SK-N-SH treated with all-trans-retinoic acid at 6 μM for 48 hours (cell line): Measurements from ENCODE around the gene MACROD1.

Experiments used
- ATAC-seq: fragments of 200-7000 bp; cut with Tn5 transposase; 3 replicates; pipeline ENCODE4 v1.9.1; 2020; ENCODE audit warnings: mild to moderate bottlenecking, moderate library complexity
- ARNTL ChIP-seq: fragments of 450-650 bp; formaldehyde crosslinking; IDR thresholded peaks from 2 replicates; pipeline ENCODE4 v1.5.0; 2020; ENCODE audit warnings: low read depth, mild to moderate bottlenecking, moderate library complexity, borderline replicate concordance
- BACH2 ChIP-seq: fragments of 250-450 bp; sonication (Bioruptor Pico); IDR thresholded peaks from 2 replicates; pipeline ENCODE4 v1.9.0; 2021; ENCODE audit warnings: mild to moderate bottlenecking, borderline replicate concordance
- CSDC2 ChIP-seq: fragments of 250-450 bp; sonication (Bioruptor Pico); IDR thresholded peaks from 2 replicates; pipeline ENCODE4 v1.5.0; 2020; ENCODE audit warnings: mild to moderate bottlenecking, moderate library complexity
- ESRRG ChIP-seq: fragments of 250-450 bp; sonication (Bioruptor Pico); IDR thresholded peaks from 2 replicates; pipeline ENCODE4 v1.6.1; 2021; ENCODE audit warnings: mild to moderate bottlenecking
- GLIS3 ChIP-seq: fragments of 250-450 bp; sonication (Bioruptor Pico); IDR thresholded peaks from 2 replicates; pipeline ENCODE4 v1.5.0; 2020; ENCODE audit warnings: mild to moderate bottlenecking, moderate library complexity
- ISL1 ChIP-seq: fragments of 250-450 bp; sonication (Bioruptor Pico); IDR thresholded peaks from 2 replicates; pipeline ENCODE4 v2.1.2; 2022; ENCODE audit warnings: mild to moderate bottlenecking, moderate library complexity
- POU6F1 ChIP-seq: fragments of 250-450 bp; sonication (Bioruptor Pico); IDR thresholded peaks from 2 replicates; pipeline ENCODE4 v1.8.0; 2021; ENCODE audit warnings: low read depth, mild to moderate bottlenecking, moderate library complexity, borderline replicate concordance
- PPARA ChIP-seq: fragments of 250-450 bp; sonication (Bioruptor Pico); IDR thresholded peaks from 2 replicates; pipeline ENCODE4 v1.5.0; 2020; ENCODE audit warnings: mild to moderate bottlenecking, borderline replicate concordance
- RARB ChIP-seq: fragments of 250-450 bp; sonication (Bioruptor Pico); IDR thresholded peaks from 2 replicates; pipeline ENCODE4 v1.8.0; 2021; ENCODE audit warnings: mild to moderate bottlenecking, moderate library complexity
- SNAI2 ChIP-seq: fragments of 250-450 bp; sonication (Bioruptor Pico); IDR thresholded peaks from 2 replicates; pipeline ENCODE4 v1.5.0; 2020; ENCODE audit warnings: mild to moderate bottlenecking, moderate library complexity
- TCF4 ChIP-seq: fragments of 250-450 bp; sonication (Bioruptor Pico); IDR thresholded peaks from 2 replicates; pipeline ENCODE4 v1.8.0; 2021; ENCODE audit warnings: mild to moderate bottlenecking, moderate library complexity, borderline replicate concordance
- ZC3H10 ChIP-seq: fragments of 250-450 bp; sonication (Bioruptor Pico); IDR thresholded peaks from 2 replicates; pipeline ENCODE4 v1.5.1; 2021; ENCODE audit warnings: mild to moderate bottlenecking, moderate library complexity
- ZFP3 ChIP-seq: fragments of 250-450 bp; sonication (Bioruptor Pico); IDR thresholded peaks from 2 replicates; pipeline ENCODE4 v1.5.0; 2020; ENCODE audit warnings: mild to moderate bottlenecking, moderate library complexity
- ZNF70 ChIP-seq: fragments of 450-650 bp; formaldehyde crosslinking; IDR thresholded peaks from 2 replicates; pipeline ENCODE4 v1.5.0; 2020; ENCODE audit warnings: mild to moderate bottlenecking, moderate library complexity
- ZNF8 ChIP-seq: fragments of 450-650 bp; formaldehyde crosslinking; IDR thresholded peaks from 2 replicates; pipeline ENCODE4 v1.5.0; 2020; ENCODE audit warnings: mild to moderate bottlenecking, moderate library complexity
- TF ChIP-seq, protein P1 (sequence below): fragments of 250-450 bp; sonication (Bioruptor Pico); IDR thresholded peaks from 2 replicates; pipeline ENCODE4 v1.5.0; 2020; ENCODE audit warnings: mild to moderate bottlenecking, moderate library complexity
- TF ChIP-seq, protein P2 (sequence below): fragments of 250-450 bp; sonication (Bioruptor Pico); IDR thresholded peaks from 2 replicates; pipeline ENCODE4 v1.5.1; 2020; ENCODE audit warnings: low read depth, mild to moderate bottlenecking, moderate library complexity
- TF ChIP-seq, protein P3 (sequence below): fragments of 250-450 bp; sonication (Bioruptor Pico); IDR thresholded peaks from 2 replicates; pipeline ENCODE4 v1.8.0; 2020; ENCODE audit warnings: mild to moderate bottlenecking, moderate library complexity, borderline replicate concordance

The MACROD1 gene

GRCh38 chr11:64000026-64000739 lies 165.7 kb downstream of the MACROD1 start (continued):
- TF ChIP-seq ZNF8: no peak
- no peak for TF ChIP-seq ZC3H10
- TF ChIP-seq TCF4 (CRISPR knock-in tag): no peak
- no peak for TF ChIP-seq CSDC2 (CRISPR knock-in tag)
- no peak for TF ChIP-seq BACH2 (CRISPR knock-in tag)
- TF ChIP-seq ZFP3 (CRISPR knock-in tag): no peak

DNA sequence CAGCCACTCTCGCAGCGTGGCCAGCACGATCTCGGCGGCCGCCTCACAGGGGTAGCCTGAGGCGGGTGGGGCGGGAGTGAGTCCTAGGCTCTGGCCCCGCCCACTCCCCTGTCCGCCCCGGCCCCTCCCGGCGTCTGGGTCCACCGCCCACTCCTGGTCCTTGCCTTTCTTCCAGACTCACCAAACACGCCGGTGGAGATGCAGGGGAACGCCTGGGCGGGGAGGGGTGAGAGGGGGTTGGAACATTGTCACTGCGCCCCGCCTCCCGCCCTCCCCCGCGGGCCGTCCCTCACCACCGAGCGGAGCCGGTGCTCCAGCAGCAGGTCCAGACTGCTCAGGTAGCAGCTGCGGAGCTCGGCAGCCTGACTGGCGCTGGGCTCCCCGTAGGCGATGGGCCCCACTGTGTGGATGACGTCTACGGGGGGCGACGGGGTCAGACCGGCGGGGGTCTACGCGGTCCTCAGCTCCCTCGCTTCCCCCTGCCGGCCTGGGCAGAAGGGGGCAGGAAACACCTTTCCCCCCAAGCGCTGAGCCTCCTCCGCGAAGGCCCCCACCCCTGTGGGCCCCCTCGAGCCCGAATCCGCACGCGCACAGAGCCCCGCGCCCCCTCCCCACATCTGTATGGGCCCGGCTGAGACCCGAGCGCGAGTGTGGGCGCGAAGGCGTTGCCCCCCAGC lies 166.4 kb downstream of the MACROD1 start:
- ATAC-seq: no peak; the same call in 1 of the 3 replicates
- TF ChIP-seq ISL1 (no peak), RARB (CRISPR knock-in tag) (no peak), ZNF70 (CRISPR knock-in tag) (no peak), PPARA (CRISPR knock-in tag) (no peak), SNAI2 (CRISPR knock-in tag) (no peak), GLIS3 (CRISPR knock-in tag) (no peak), POU6F1 (CRISPR knock-in tag) (no peak), ARNTL (CRISPR knock-in tag) (no peak)
- TF ChIP-seq, protein P1, sequence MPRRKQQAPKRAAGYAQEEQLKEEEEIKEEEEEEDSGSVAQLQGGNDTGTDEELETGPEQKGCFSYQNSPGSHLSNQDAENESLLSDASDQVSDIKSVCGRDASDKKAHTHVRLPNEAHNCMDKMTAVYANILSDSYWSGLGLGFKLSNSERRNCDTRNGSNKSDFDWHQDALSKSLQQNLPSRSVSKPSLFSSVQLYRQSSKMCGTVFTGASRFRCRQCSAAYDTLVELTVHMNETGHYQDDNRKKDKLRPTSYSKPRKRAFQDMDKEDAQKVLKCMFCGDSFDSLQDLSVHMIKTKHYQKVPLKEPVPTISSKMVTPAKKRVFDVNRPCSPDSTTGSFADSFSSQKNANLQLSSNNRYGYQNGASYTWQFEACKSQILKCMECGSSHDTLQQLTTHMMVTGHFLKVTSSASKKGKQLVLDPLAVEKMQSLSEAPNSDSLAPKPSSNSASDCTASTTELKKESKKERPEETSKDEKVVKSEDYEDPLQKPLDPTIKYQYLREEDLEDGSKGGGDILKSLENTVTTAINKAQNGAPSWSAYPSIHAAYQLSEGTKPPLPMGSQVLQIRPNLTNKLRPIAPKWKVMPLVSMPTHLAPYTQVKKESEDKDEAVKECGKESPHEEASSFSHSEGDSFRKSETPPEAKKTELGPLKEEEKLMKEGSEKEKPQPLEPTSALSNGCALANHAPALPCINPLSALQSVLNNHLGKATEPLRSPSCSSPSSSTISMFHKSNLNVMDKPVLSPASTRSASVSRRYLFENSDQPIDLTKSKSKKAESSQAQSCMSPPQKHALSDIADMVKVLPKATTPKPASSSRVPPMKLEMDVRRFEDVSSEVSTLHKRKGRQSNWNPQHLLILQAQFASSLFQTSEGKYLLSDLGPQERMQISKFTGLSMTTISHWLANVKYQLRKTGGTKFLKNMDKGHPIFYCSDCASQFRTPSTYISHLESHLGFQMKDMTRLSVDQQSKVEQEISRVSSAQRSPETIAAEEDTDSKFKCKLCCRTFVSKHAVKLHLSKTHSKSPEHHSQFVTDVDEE (CRISPR knock-in tag): no peak
- TF ChIP-seq, protein P2, sequence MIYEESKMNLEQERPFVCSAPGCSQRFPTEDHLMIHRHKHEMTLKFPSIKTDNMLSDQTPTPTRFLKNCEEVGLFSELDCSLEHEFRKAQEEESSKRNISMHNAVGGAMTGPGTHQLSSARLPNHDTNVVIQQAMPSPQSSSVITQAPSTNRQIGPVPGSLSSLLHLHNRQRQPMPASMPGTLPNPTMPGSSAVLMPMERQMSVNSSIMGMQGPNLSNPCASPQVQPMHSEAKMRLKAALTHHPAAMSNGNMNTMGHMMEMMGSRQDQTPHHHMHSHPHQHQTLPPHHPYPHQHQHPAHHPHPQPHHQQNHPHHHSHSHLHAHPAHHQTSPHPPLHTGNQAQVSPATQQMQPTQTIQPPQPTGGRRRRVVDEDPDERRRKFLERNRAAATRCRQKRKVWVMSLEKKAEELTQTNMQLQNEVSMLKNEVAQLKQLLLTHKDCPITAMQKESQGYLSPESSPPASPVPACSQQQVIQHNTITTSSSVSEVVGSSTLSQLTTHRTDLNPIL: no peak

DNA sequence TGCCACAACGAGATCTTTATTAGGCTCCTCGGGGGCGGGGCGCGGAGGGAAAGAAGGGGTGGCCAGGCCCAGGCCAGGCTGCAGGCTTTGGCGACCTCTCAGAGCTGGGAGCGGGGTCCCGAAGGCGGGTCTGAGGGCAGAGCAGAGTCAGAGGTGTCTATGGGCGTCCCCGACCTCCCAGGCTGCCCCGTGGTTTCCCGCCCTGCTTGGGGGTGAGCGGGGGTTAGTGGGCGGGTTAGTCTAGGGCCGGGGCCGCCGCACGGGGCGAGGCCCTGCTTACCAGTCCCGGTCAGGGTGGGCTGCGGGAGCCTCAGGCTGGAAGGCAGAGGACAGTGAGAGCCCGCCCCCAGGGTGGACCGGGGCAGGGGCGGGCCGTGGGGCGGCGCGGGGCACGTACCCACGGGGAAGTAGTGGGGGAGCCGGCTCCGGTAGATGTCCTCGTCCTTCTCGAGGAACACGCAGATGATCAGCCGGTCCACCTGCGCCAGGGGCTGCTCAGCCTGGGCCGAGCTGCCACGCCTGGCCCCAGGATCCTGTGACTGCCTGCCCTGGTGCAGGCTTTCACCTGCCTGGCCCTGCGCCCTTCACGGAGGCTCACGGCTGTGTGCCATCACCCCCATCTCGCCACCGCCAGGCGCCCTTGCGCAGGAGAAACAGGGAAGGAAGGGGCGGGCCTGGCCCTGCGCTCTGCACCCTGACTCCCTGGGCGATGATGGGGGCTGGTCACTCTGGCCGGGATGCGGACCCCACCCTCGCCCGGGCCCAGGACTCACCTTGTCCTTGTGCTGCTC lies 167.2 kb downstream of the MACROD1 start:
- ATAC-seq: peak; percentile 3
- no peak for TF ChIP-seq ESRRG (CRISPR knock-in tag)
- TF ChIP-seq ARNTL (CRISPR knock-in tag): no peak
- no peak for TF ChIP-seq GLIS3 (CRISPR knock-in tag)
- TF ChIP-seq, protein P2: no peak
- TF ChIP-seq, protein P3, sequence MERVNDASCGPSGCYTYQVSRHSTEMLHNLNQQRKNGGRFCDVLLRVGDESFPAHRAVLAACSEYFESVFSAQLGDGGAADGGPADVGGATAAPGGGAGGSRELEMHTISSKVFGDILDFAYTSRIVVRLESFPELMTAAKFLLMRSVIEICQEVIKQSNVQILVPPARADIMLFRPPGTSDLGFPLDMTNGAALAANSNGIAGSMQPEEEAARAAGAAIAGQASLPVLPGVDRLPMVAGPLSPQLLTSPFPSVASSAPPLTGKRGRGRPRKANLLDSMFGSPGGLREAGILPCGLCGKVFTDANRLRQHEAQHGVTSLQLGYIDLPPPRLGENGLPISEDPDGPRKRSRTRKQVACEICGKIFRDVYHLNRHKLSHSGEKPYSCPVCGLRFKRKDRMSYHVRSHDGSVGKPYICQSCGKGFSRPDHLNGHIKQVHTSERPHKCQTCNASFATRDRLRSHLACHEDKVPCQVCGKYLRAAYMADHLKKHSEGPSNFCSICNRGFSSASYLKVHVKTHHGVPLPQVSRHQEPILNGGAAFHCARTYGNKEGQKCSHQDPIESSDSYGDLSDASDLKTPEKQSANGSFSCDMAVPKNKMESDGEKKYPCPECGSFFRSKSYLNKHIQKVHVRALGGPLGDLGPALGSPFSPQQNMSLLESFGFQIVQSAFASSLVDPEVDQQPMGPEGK (CRISPR knock-in tag): no peak
